Activated CD4-positive, alpha-beta memory T cell treated with anti-CD3 and anti-CD28 coated beads, Interleukin-2, amount 10 ng/mL, durations not matched to agents 7 days and 5 days (primary cell): ENCODE measurements around the gene ZMPSTE24. TPM values are rescaled to one million over a fixed set of nuclear protein-coding genes. Genes with fewer than 3 reads are reported as not detected.

Experiments used
- CTCF ChIA-PET: fragments of 350-600 bp; sonication (Branson Sonifier 250); formaldehyde crosslinking; loops from one replicate; lab custom pipeline; 2021; ENCODE audit warnings: antibody characterized with exemption, inconsistent platforms; lab: Charles Lee
- POLR2A ChIA-PET: fragments of 350-600 bp; sonication (Branson Sonifier 250); formaldehyde crosslinking; loops from one replicate; lab custom pipeline; 2021; ENCODE audit warnings: antibody characterized with exemption; lab: Charles Lee
- DNase-seq: peaks from one replicate; pipeline ENCODE4 v3.0.0-alpha.2; 2020
- H3K27ac Mint-ChIP-seq: one replicate; pipeline ENCODE4 v1.8.0; 2021; ENCODE audit warnings: mild to moderate bottlenecking, mixed read lengths
- H3K27me3 Mint-ChIP-seq: one replicate; pipeline ENCODE4 v1.8.0; 2021; ENCODE audit warnings: mixed read lengths
- H3K36me3 Mint-ChIP-seq: one replicate; pipeline ENCODE4 v1.8.0; 2021; ENCODE audit warnings: low read depth, mixed read lengths
- H3K4me1 Mint-ChIP-seq: one replicate; pipeline ENCODE4 v1.8.0; 2021; ENCODE audit warnings: mixed read lengths
- H3K4me3 Mint-ChIP-seq: one replicate; pipeline ENCODE4 v1.8.0; 2021; ENCODE audit warnings: mild to moderate bottlenecking, mixed read lengths
- H3K9me3 Mint-ChIP-seq: one replicate; pipeline ENCODE4 v1.8.0; 2021; ENCODE audit warnings: mixed read lengths
- total RNA-seq, 2 experiments: library from RNA; stranded (reverse); gene quantifications; one replicate each; pipeline ENCODE4 v1.2.3, GENCODE V29; 2021

Gene ZMPSTE24
- total RNA-seq, 2 experiments from 2014 or later = 23.8 to 25.4 TPM

DNA sequence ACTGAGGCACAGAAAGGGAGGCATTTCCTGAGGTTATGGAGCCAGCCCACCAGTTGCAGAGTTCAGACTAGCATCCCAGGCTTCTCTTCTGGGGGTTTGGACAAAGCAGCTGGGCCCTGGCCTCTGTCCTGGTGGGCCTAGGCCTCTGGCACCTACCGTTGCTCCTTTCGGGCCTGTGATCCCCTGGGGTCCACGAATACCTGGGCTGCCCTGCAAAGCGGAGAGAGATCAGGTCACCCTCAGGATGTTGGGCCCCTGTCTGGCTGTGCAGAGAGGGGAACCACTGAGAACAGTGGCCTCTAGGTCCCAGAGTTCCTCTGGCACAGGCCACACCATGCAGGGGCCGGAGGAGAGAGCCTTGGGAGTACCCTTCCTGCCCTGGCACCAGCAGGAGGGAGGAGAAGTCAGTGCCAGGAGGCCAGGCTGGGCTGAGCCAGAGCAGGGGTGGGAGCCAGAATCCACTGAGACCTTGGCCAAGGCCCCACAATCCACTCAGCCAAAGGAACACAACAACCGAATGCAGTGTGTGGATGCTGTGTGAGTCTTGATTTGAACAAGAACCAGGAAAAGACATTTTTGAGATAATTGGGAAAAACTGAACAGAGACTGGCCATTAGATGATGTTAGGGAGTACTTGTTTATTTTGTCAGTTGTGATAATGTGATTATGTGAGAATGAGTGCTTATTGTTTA, 50.1 kb downstream of the ZMPSTE24 start:
- H3K27me3 Mint-ChIP-seq = no peaks in the 10 kb centered on the region
- peaks cover 16% of the 10 kb centered on the region for H3K4me1 Mint-ChIP-seq
- no peak for DNase-seq
- no peak overlapping the region for H3K4me3 Mint-ChIP-seq
- no peaks in the 10 kb centered on the region for H3K36me3 Mint-ChIP-seq
- H3K27ac Mint-ChIP-seq = no peak overlapping the region
- no peaks in the 10 kb centered on the region for H3K9me3 Mint-ChIP-seq
- CTCF ChIA-PET = no interaction called here
- POLR2A ChIA-PET = no interaction called here

DNA sequence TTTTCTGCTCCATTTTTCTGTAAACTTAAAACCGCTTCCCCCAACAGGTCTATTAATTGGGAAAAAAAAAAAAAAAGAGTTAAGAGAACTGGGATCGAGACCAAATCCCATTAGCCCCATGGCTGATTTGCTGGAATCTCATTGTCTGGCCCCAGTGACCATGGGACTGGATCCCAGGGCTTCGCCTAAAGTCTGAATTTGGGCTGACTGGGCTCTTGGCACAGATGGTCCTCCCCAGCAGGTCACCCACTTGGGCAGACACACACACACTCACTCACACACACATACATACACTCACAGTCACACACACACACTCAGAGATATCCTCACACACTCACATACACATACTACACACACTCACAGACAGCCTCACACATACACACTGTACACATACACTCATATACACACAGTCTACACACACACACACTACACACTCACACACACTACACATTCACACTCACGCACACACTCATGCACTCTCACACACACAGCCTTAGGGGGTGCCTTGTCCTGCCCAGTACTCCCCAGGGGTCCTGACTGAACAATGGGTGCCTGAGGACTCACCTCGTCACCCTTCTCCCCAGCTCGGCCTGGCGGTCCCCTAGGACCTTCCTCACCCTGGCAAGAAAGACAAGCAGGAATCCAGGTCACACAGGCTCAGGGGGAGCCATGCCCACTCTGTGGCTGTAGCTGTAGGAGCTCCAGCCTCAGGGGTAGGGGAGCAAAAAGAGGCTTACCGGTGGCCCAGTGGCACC, 51.5 kb downstream of the ZMPSTE24 start:
- Mint-ChIP-seq H3K4me3 (no peak overlapping the region), H3K4me1 (peaks cover 26% of the 10 kb centered on the region), H3K27me3 (no peaks in the 10 kb centered on the region), H3K9me3 (no peaks in the 10 kb centered on the region), H3K36me3 (no peaks in the 10 kb centered on the region), H3K27ac (no peak overlapping the region)
- DNase-seq = no peak
- ChIA-PET POLR2A (no interaction called here), CTCF (no interaction called here)

DNA sequence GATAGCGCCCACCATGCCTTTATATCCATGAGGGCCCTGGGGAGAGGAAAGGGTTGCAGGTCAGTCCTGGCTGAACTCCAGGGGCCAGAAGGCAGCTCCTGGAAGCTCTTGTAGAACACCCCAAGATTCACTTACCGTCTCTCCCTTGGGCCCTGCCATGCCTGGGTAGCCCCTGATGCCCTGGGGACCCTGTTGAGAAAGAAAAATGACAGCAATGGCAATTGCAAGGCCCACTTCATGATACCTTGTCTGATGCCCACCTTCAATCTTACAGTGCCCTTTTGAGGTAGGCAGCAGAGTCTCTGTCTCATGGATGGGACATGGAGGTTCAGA, 52.1 kb downstream of the ZMPSTE24 start:
- no peaks in the 10 kb centered on the region for H3K27me3 Mint-ChIP-seq
- no peaks in the 10 kb centered on the region for H3K9me3 Mint-ChIP-seq
- CTCF ChIA-PET = no interaction called here
- no peak overlapping the region for H3K27ac Mint-ChIP-seq
- H3K4me3 Mint-ChIP-seq = no peak overlapping the region
- POLR2A ChIA-PET = no interaction called here
- H3K36me3 Mint-ChIP-seq = no peaks in the 10 kb centered on the region
- no peak for DNase-seq
- H3K4me1 Mint-ChIP-seq = peaks cover 30% of the 10 kb centered on the region

DNA sequence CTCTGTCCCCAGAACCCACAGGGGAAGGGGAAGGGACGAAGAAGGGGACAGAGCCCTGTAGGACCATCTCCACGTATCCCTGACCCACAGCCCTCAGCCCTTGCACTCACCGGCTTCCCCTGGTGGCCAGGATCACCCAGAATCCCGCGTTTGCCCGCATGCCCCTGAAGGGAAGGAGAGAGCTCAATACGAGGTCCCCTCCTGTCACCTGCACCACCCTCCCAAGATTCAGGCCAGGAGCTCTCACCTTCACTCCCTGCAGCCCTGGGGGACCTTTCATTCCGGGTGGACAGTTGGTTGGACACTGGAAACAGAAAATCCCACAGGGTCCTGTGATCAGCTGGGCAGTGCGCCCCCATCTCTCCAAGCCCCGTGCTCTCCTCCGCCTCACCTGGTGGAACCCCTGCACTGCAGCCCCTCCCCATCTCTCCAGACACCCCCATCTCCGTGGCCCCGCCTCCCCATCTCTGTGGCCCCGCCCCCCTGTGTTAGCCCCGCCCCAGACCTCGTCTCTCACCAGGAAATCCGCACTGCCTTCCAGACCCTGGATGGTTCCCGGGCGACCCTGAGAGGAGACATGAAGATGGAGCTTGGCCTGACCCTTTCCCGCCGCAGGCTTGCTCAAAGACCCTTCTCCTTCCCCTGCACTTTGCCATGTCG, 53.1 kb downstream of the ZMPSTE24 start:
- Mint-ChIP-seq H3K4me3 (no peak overlapping the region), H3K9me3 (no peaks in the 10 kb centered on the region), H3K36me3 (no peaks in the 10 kb centered on the region), H3K27me3 (peaks cover 4% of the 10 kb centered on the region), H3K4me1 (peaks cover 38% of the 10 kb centered on the region), H3K27ac (no peak overlapping the region)
- ChIA-PET POLR2A (no interaction called here), CTCF (interaction anchor here (0.7 to 1.7 kb wide), 2 partner anchors 159 to 167 kb away, joined by 4 to 5 read pairs; no protein-coding TSS in a partner anchor)
- no peak for DNase-seq

DNA sequence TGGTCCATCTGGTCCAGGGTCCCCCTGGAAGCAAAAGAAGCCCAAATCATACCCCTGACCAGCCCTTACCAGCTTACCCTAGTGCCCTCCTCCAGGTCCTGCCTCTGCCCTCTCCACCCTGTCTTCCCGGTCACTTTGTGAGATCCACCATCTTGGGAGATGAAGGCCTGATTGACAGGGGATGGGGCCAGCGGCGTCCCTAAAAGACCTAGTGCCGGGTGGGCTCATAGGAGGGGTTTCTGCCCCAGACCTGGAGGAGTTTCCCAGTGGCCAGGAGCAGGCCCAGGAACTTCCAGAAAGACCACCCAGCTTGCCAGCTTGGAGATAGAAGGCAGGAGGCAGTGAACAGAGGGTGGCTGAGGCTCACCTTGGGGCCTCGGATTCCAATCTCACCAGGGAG, 53.7 kb downstream of the ZMPSTE24 start:
- ChIA-PET POLR2A (no interaction called here), CTCF (interaction anchor here (0.7 to 1.7 kb wide), 3 partner anchors 27 to 168 kb away, joined by 3 to 5 read pairs (median 4); no protein-coding TSS in a partner anchor)
- H3K4me3 Mint-ChIP-seq = no peak overlapping the region
- H3K4me1 Mint-ChIP-seq = peaks cover 38% of the 10 kb centered on the region
- H3K36me3 Mint-ChIP-seq = no peaks in the 10 kb centered on the region
- no peaks in the 10 kb centered on the region for H3K9me3 Mint-ChIP-seq
- H3K27ac Mint-ChIP-seq = no peak overlapping the region
- no peak for DNase-seq
- peaks cover 6% of the 10 kb centered on the region for H3K27me3 Mint-ChIP-seq

DNA sequence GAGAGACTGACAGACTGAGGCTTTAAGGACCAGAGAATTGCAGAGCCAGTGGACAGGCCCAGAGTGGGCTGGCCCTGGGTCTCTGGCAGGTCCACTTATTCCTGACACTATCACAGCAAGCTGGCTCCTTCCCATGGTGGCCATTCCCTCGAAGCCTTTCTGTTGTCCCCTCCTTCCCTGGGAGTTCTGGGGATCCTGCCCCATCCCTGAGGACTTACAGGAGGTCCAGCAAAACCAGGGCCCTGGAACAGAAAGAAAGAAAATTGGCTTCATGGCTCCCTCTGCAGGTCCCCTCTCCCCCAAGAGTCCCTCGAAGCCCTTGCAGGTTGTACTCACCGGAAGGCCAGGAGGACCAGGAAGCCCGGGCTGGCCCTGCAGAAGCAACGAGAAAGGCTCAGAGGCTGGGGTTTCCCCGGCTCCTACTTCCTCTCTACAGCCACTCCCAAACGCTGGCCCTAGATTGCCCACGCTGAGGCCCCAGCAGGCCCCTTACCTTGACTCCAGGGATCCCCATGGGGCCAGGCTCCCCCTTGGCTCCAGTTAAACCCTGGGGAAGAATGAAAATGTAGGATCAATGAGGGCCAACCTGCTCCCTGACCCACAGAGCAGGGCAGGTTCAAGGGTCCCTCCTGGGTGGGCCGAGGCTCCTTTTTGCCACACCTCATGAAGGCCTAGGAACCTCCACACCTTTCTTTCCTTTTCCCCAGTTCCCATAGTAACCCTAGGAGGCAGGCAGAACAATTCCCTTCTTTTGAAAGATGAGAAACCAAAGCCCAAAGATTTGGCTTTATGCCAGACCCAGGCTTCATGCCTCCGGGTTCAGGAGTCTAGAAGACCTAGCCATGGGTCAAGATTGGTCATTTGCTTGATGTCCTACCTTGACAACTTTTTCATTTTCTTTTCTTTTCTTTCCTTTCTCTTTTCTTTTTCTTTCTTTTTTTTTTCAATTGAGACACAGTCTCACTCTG, 54.5 kb downstream of the ZMPSTE24 start:
- Mint-ChIP-seq H3K9me3 (no peaks in the 10 kb centered on the region), H3K4me3 (no peak overlapping the region), H3K27ac (no peak overlapping the region), H3K27me3 (peaks cover 12% of the 10 kb centered on the region), H3K36me3 (no peaks in the 10 kb centered on the region), H3K4me1 (peaks cover 42% of the 10 kb centered on the region)
- POLR2A ChIA-PET = no interaction called here
- peak; percentile 45 for DNase-seq
- CTCF ChIA-PET = interaction anchor here (1.0 to 5.1 kb wide), 3 partner anchors 26 to 161 kb away, joined by 3 to 67 read pairs (median 5); no protein-coding TSS in a partner anchor

DNA sequence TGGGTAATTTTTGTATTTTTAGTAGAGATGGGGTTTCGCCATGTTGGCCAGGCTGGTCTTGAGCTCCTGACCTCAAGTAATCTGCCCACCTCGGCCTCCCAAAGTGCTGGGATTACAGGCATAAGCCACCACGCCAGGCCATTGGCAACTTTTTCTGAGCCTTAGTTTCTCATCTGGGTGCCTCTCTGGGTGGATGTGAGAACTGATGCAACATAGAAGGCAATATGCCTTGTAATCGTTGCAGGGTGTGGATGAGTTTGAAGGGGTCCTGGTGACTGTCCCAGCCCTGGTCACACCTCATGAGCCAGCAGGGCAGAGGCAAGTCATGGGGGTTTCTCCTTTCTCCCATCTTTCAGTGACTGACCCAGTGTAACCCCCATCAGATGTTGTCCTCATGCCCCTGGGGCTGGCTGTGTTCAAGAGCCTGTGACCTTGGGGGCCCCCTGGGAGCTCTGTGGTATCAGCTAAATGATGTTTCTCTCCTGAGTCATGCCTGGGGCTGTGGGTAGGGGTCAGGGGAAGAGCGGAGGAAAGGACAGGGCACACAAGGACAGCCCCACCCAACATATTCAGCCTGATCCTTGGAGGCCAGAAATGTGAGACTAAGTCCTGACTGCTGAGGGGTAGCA, 55.4 kb downstream of the ZMPSTE24 start:
- no peaks in the 10 kb centered on the region for H3K9me3 Mint-ChIP-seq
- no peak overlapping the region for H3K4me3 Mint-ChIP-seq
- no peak overlapping the region for H3K27ac Mint-ChIP-seq
- ChIA-PET POLR2A (interaction anchor here (0.6 to 2.5 kb wide), 3 partner anchors 61 to 151 kb away, joined by 3 to 10 read pairs (median 3); partner anchors contain the start of gene RLF), CTCF (interaction anchor here (1.0 to 5.1 kb wide), 2 partner anchors 25 to 162 kb away, joined by 4 to 67 read pairs; no protein-coding TSS in a partner anchor)
- H3K36me3 Mint-ChIP-seq = no peaks in the 10 kb centered on the region
- no peak for DNase-seq
- peaks cover 49% of the 10 kb centered on the region for H3K4me1 Mint-ChIP-seq
- H3K27me3 Mint-ChIP-seq = peaks cover 18% of the 10 kb centered on the region

DNA sequence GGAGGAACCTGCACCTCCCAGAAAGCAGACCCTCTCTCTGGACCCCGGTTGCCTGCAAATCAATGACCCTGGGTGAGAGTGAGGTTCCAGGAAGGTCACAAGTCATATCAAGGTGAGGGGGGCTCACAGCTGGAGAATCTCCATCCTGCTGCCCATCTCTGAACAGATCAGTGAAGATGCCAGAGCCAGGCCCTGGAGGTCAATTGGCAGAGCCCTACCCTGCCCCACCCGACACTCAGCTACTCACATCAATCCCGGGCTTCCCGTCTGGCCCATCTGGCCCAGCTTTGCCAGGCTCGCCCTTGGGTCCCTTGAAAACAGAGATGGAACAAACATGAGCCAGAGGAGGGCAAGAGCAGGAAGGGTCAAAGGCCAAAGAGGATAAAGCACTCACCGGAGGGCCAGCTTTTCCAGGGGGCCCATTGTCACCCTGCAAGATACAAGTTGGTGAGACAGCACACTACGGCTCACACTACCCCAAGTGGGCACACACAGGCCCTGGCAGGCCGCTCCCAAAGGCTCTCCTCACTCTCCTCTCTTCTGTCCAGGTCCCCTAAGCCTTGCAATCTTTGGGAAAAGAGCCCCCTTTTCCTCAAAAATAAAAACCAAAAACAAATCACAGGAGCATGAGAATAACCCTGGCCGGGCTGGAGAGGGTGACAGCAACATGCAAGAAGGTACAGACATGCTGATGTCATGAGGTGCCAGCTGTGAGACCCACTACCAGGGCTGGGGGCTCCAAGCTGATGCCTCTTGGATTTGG, 56.1 kb downstream of the ZMPSTE24 start:
- no peaks in the 10 kb centered on the region for H3K9me3 Mint-ChIP-seq
- no peak overlapping the region for H3K4me3 Mint-ChIP-seq
- no peaks in the 10 kb centered on the region for H3K36me3 Mint-ChIP-seq
- peaks cover 56% of the 10 kb centered on the region for H3K4me1 Mint-ChIP-seq
- POLR2A ChIA-PET = interaction anchor here (0.6 to 3.3 kb wide), 5 partner anchors 23 to 152 kb away, joined by 3 to 23 read pairs (median 5); partner anchors contain the start of genes RLF and ZMPSTE24
- no peak overlapping the region for H3K27ac Mint-ChIP-seq
- CTCF ChIA-PET = interaction anchor here (0.7 to 8.0 kb wide), 18 partner anchors 9 to 217 kb away, joined by 3 to 92 read pairs (median 6); partner anchors contain the start of gene PPT1
- DNase-seq = no peak
- H3K27me3 Mint-ChIP-seq = peaks cover 22% of the 10 kb centered on the region

DNA sequence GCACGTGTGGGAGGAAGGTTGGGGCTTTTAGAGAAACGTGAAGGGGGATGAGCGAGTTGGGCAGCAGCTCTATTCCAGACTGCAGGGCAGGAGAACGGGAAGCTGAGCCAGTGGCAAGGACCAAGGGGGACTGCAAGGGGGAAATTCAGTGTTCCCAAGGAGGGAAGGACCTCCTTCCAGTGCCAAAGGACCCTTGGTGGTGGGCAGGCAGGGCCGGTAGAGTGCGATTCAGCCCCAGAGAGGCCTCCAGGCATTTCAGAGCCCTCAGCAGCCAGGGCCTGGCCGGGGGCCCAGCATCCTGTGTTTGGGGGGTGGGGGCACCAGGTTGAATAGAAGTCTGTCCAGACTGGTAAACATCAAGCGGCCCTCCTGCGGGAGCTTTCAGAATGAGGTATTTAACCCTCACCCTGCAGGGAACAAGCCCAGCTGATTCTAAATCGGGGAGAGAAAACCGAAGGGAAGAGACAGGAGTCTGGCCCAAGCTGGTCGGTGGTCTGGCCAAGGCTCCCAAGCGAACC, 56.7 kb downstream of the ZMPSTE24 start:
- Mint-ChIP-seq H3K4me1 (peaks cover 59% of the 10 kb centered on the region), H3K27me3 (peaks cover 25% of the 10 kb centered on the region), H3K27ac (no peak overlapping the region), H3K4me3 (peak overlapping the region; percentile 11), H3K9me3 (no peaks in the 10 kb centered on the region), H3K36me3 (no peaks in the 10 kb centered on the region)
- CTCF ChIA-PET = interaction anchor here (0.6 to 8.0 kb wide), 39 partner anchors 9 to 218 kb away, joined by 3 to 92 read pairs (median 4); partner anchors contain the start of genes PPT1, SMAP2 and ZMPSTE24
- POLR2A ChIA-PET = interaction anchor here (0.7 to 3.3 kb wide), 12 partner anchors 22 to 275 kb away, joined by 3 to 23 read pairs (median 4); partner anchors contain the start of genes CAP1, EXO5, RLF and ZMPSTE24
- DNase-seq = no peak

DNA sequence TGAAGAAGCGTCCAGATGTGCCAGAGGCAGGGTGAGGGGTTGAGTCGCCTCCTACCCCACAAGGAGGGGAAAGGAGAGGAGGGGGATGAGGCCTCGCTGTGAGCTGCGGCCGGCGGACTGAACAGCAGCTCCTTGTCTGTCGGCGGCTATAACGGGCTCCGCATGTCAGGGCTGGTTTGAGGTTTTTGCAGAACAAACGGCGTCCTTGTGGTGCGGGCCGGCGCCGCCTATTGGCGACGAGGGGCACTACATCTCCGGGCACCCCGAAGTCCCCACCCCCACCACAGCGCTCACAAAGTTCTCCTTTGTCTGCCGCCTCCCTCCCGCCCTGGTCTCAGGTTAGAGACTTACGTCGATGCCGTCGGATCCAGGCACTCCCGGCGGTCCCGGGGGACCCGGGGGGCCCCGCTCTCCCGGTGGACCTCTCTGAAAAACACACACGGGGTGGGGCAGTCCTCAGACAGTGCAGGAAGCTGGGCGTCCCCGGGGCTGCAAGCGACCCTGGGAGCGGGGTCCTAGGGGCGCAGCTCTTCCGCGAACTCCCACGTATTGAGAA, 57.3 kb downstream of the ZMPSTE24 start:
- ChIA-PET POLR2A (interaction anchor here (0.6 to 3.3 kb wide), 16 partner anchors 11 to 275 kb away, joined by 3 to 23 read pairs (median 4); partner anchors contain the start of genes CAP1, EXO5, RLF and ZMPSTE24), CTCF (interaction anchor here (0.6 to 8.0 kb wide), 42 partner anchors 8 to 218 kb away, joined by 3 to 92 read pairs (median 4); partner anchors contain the start of genes PPT1, SMAP2 and ZMPSTE24)
- H3K27ac Mint-ChIP-seq = no peak overlapping the region
- H3K36me3 Mint-ChIP-seq = no peaks in the 10 kb centered on the region
- peak; percentile 85 for DNase-seq
- H3K9me3 Mint-ChIP-seq = no peaks in the 10 kb centered on the region
- peaks cover 25% of the 10 kb centered on the region for H3K27me3 Mint-ChIP-seq
- peaks cover 59% of the 10 kb centered on the region for H3K4me1 Mint-ChIP-seq
- peak overlapping the region; percentile 66 for H3K4me3 Mint-ChIP-seq
